RWPE1 (cell line): ENCODE results near the gene SDCCAG8.
A peak's percentile ranks its signal among the peaks of the same experiment; 100 is the strongest.

Experiments used
- CTCF ChIA-PET: fragments of 350-600 bp; sonication (Branson Sonifier 250); formaldehyde crosslinking; extraction: SDS; loops from one replicate; lab custom pipeline; 2021; lab: Yijun Ruan, JAX
- POLR2A ChIA-PET: fragments of 400-600 bp; formaldehyde crosslinking; extraction: SDS; loops from one replicate; lab custom pipeline; 2020; ENCODE audit warnings: antibody characterized with exemption; ENCODE audit not compliant: low non-redundant PET; lab: Yijun Ruan, JAX
- DNase-seq: peaks from one replicate; pipeline ENCODE4 v3.0.0; 2012; ENCODE audit warnings: low spot score
- H3K27ac ChIP-seq: fragments of 450-650 bp; 2 replicates; pipeline ENCODE4 v1.5.1; 2017
- CTCF ChIP-seq: fragments of 450-650 bp; conservative IDR thresholded peaks from 2 replicates; pipeline ENCODE4 v1.5.1; 2017; ENCODE audit warnings: low read depth, mild to moderate bottlenecking

Gene SDCCAG8

GRCh38 chr1:243287123-243287460 is 31.3 kb downstream of the SDCCAG8 start:
- POLR2A ChIA-PET = no interaction called here
- CTCF ChIA-PET = no interaction called here
- DNase-seq = no peak
- no peak overlapping the region for H3K27ac ChIP-seq
- no peak for TF ChIP-seq CTCF

GRCh38 chr1:243287652-243288051 is 31.8 kb downstream of the SDCCAG8 start:
- peak; percentile 60 for DNase-seq
- ChIA-PET CTCF (interaction anchor here (0.7 kb wide), 2 partner anchors 1006 to 1411 kb away, joined by 3 to 4 read pairs; no protein-coding TSS in a partner anchor), POLR2A (no interaction called here)
- TF ChIP-seq CTCF = no peak
- H3K27ac ChIP-seq = no peak overlapping the region

GRCh38 chr1:243288062-243288461 is 32.2 kb downstream of the SDCCAG8 start:
- POLR2A ChIA-PET = no interaction called here
- H3K27ac ChIP-seq = peak overlapping the region; percentile 54; the same call in 1 of the 2 replicates
- TF ChIP-seq CTCF = no peak
- DNase-seq = no peak
- CTCF ChIA-PET = interaction anchor here (0.7 kb wide), 3 partner anchors 1005 to 1411 kb away, joined by 3 to 4 read pairs (median 3); no protein-coding TSS in a partner anchor

GRCh38 chr1:243291292-243291691 is 35.5 kb downstream of the SDCCAG8 start:
- ChIA-PET CTCF (no interaction called here), POLR2A (no interaction called here)
- no peak overlapping the region for H3K27ac ChIP-seq
- no peak for TF ChIP-seq CTCF
- no peak for DNase-seq

GRCh38 chr1:243292117-243292516 is 36.3 kb downstream of the SDCCAG8 start:
- no peak for DNase-seq
- ChIA-PET POLR2A (no interaction called here), CTCF (no interaction called here)
- no peak overlapping the region for H3K27ac ChIP-seq
- TF ChIP-seq CTCF = no peak

- peak; percentile 2 for DNase-seq
- ChIA-PET POLR2A (no interaction called here), CTCF (interaction anchor here (0.6 kb wide), 1 partner anchor 21 kb away, joined by 4 read pairs; no protein-coding TSS in a partner anchor)
- no peak for TF ChIP-seq CTCF
- no peak overlapping the region for H3K27ac ChIP-seq
Observed at GRCh38 chr1:243293941-243294722, 38.3 kb downstream of the SDCCAG8 start.
